Measurements from ENCODE around the gene SYCN.

DNA sequence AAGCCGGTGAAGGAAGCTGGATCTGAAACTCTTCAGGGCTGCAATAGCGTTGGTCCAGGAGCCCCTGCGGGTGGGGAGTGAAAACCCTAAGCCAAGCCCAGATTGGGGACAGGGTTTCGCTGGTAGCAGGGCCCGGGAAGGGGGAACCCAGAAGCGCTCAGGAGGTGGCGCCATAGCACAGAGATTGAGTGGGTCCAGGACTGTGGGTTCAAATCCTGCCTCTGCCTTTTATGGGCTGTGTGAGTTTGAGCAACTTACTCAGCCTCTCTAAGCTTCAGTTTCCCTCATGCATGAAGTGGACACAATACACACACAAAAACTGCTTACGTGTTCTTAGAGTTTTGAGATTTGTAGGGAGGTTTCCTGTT, 8.3 kb upstream of the SYCN start:
- TF ChIP-seq, protein P1, sequence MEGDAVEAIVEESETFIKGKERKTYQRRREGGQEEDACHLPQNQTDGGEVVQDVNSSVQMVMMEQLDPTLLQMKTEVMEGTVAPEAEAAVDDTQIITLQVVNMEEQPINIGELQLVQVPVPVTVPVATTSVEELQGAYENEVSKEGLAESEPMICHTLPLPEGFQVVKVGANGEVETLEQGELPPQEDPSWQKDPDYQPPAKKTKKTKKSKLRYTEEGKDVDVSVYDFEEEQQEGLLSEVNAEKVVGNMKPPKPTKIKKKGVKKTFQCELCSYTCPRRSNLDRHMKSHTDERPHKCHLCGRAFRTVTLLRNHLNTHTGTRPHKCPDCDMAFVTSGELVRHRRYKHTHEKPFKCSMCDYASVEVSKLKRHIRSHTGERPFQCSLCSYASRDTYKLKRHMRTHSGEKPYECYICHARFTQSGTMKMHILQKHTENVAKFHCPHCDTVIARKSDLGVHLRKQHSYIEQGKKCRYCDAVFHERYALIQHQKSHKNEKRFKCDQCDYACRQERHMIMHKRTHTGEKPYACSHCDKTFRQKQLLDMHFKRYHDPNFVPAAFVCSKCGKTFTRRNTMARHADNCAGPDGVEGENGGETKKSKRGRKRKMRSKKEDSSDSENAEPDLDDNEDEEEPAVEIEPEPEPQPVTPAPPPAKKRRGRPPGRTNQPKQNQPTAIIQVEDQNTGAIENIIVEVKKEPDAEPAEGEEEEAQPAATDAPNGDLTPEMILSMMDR (conservative IDR thresholded peaks at IDR 0.05; ENCODE audit: low read length): peak; percentile 78
- no peak for TF ChIP-seq EZH2phosphoT487 (IDR thresholded peaks at IDR 0.05; ENCODE audit: borderline replicate concordance, low read depth, low read length)

Data from OCI-LY7 (cell line).